Umbilical cord (tissue), 2 donors: Measurements from ENCODE around the gene HEATR5A. TPM values are rescaled to one million over a fixed set of nuclear protein-coding genes. Genes with fewer than 3 reads are reported as not detected.

Experiments
- DNase-seq: peaks from one replicate; pipeline ENCODE4 v3.0.0-alpha.2; 2015; ENCODE audit warnings: low spot score
- total RNA-seq: library from RNA; depleted of rRNA; stranded (reverse); fragments of >200 nt; gene quantifications from one replicate; pipeline ENCODE4 v1.2.3, GENCODE V29; 2014; ENCODE audit warnings: low replicate concordance; ENCODE audit not compliant: insufficient read depth

Gene HEATR5A
- total RNA-seq, 1 donor from 2014 or later: 55.6 TPM

- no peak for DNase-seq
Measured at GRCh38 chr14:31426663-31427062, 6.3 kb upstream of the HEATR5A start.

- no peak for DNase-seq
Measured at GRCh38 chr14:31425905-31426304, 5.6 kb upstream of the HEATR5A start.

- DNase-seq: no peak
Measured at GRCh38 chr14:31421200-31421599, 850 bp upstream of the HEATR5A start.

- DNase-seq: peak; percentile 67
Measured at GRCh38 chr14:31419967-31420318, 407 bp downstream of the HEATR5A start.

- DNase-seq: peak; percentile 32
Measured at GRCh38 chr14:31419179-31419966, 977 bp downstream of the HEATR5A start.

GRCh38 chr14:31418440-31418839 is 1.9 kb downstream of the HEATR5A start:
- DNase-seq: no peak

GRCh38 chr14:31414190-31414833 is 6.0 kb downstream of the HEATR5A start:
- DNase-seq: no peak

- peak; percentile 52 for DNase-seq
Measured at GRCh38 chr14:31411218-31411727, 9.1 kb downstream of the HEATR5A start.

GRCh38 chr14:31410048-31410650 is 10.2 kb downstream of the HEATR5A start:
- DNase-seq: no peak

GRCh38 chr14:31408421-31408820 is 11.9 kb downstream of the HEATR5A start:
- DNase-seq: no peak

- DNase-seq: no peak
Measured at GRCh38 chr14:31405599-31406232, 14.6 kb downstream of the HEATR5A start.

- DNase-seq: no peak
Measured at GRCh38 chr14:31405106-31405505, 15.2 kb downstream of the HEATR5A start.

- no peak for DNase-seq
Measured at GRCh38 chr14:31403707-31404106, 16.6 kb downstream of the HEATR5A start.

- DNase-seq: no peak
Measured at GRCh38 chr14:31402764-31403439, 17.4 kb downstream of the HEATR5A start.

GRCh38 chr14:31401369-31401932 is 18.9 kb downstream of the HEATR5A start:
- DNase-seq: no peak

GRCh38 chr14:31400031-31400638 is 20.2 kb downstream of the HEATR5A start:
- no peak for DNase-seq

GRCh38 chr14:31395572-31396205 is 24.7 kb downstream of the HEATR5A start:
- no peak for DNase-seq

GRCh38 chr14:31395119-31395518 is 25.2 kb downstream of the HEATR5A start:
- DNase-seq: no peak

- no peak for DNase-seq
Measured at GRCh38 chr14:31391977-31392503, 28.3 kb downstream of the HEATR5A start.

GRCh38 chr14:31391473-31391872 is 28.9 kb downstream of the HEATR5A start:
- DNase-seq: no peak
